Body of pancreas (tissue), 4 donors: ENCODE data around the gene ART1. TPM values are rescaled to one million over a fixed set of nuclear protein-coding genes. Genes with fewer than 3 reads are reported as not detected.

Experiments
- ATAC-seq: fragments of 150-250 bp; one replicate; pipeline ENCODE4 v1.9.1; 2016
- DNase-seq, 4 donors: peaks; one replicate each; pipeline ENCODE4 v3.0.0-alpha.2; 2019
- H3K27ac ChIP-seq, 4 donors: fragments of 200-600 bp; sonication (generic); 1 replicate in 3 of 4; 2 replicates in 1 of 4; pipeline versions ENCODE4 v1.5.1 to v1.6.1; 2016 to 2019; ENCODE audit warnings: mild to moderate bottlenecking in 1 of 4, mixed read lengths in 1 of 4, moderate library complexity in 1 of 4
- H3K27me3 ChIP-seq, 2 donors: fragments of 200-600 bp; sonication (generic); one replicate each; pipeline ENCODE4 v1.6.0; 2016; ENCODE audit warnings: mild to moderate bottlenecking in 1 of 2
- H3K36me3 ChIP-seq, 2 donors: fragments of 200-600 bp; sonication (generic); replicated peaks in 1 of 2; 2 replicates each; pipeline ENCODE4 v1.5.1; 2016; ENCODE audit warnings: low read depth in 2 of 2; ENCODE audit not compliant: insufficient read depth in 1 of 2
- H3K4me1 ChIP-seq: fragments of 200-600 bp; sonication (generic); one replicate; pipeline ENCODE4 v1.6.0; 2016
- H3K4me3 ChIP-seq, 2 donors: fragments of 200-600 bp; sonication (generic); 1 replicate in 1 of 2; 2 replicates in 1 of 2; pipeline ENCODE4 v1.5.1; 2016 to 2019
- H3K9me3 ChIP-seq, 3 donors: fragments of 200-600 bp; sonication (generic); 1 replicate in 2 of 3; 2 replicates in 1 of 3; pipeline ENCODE4 v1.5.1; 2016
- POLR2A ChIP-seq, 3 donors: fragments of 450-650 bp; IDR thresholded peaks; one replicate each; pipeline ENCODE4 v1.6.1; 2016; ENCODE audit warnings: antibody characterized with exemption in 3 of 3, mild to moderate bottlenecking in 2 of 3
- WGBS, 2 donors: methylation state at CpG; one replicate each; pipeline ENCODE4 v1.1.5; 2017; 5-methylcytosine and 5-hydroxymethylcytosine counted together
- intact Hi-C: fragments of 100-400 bp; cut with DNase I; formaldehyde crosslinking; loops from one replicate; pipeline ENCODE4 v1.15.1; 2023
- total RNA-seq, 2 donors: library from RNA; depleted of rRNA; stranded (reverse); fragments of >200 nt; gene quantifications; one replicate each; pipeline ENCODE4 v1.1.0, GENCODE V29; 2016
- TF ChIP-seq, protein P1 (sequence below), 7 experiments: fragments of 450-650 bp in 4 of 7; fragments of 200-600 bp in 3 of 7; sonication (generic) in 3 of 7; IDR thresholded peaks; one replicate each; pipeline ENCODE4 v1.5.1; 2016 to 2019; ENCODE audit warnings: antibody characterized with exemption in 7 of 7

The ART1 gene
- total RNA-seq, 2 donors from 2014 or later, result not detected

- no peaks in the 10 kb centered on the region for H3K9me3 ChIP-seq
- H3K27ac ChIP-seq, result no peak overlapping the region
- H3K27me3 ChIP-seq, result no peaks in the 10 kb centered on the region
- DNase-seq (no peak), ATAC-seq (no peak)
- intact Hi-C loops, result no loop called here
- no peak for TF ChIP-seq POLR2A (IDR thresholded peaks at IDR 0.05)
- TF ChIP-seq, protein P1, sequence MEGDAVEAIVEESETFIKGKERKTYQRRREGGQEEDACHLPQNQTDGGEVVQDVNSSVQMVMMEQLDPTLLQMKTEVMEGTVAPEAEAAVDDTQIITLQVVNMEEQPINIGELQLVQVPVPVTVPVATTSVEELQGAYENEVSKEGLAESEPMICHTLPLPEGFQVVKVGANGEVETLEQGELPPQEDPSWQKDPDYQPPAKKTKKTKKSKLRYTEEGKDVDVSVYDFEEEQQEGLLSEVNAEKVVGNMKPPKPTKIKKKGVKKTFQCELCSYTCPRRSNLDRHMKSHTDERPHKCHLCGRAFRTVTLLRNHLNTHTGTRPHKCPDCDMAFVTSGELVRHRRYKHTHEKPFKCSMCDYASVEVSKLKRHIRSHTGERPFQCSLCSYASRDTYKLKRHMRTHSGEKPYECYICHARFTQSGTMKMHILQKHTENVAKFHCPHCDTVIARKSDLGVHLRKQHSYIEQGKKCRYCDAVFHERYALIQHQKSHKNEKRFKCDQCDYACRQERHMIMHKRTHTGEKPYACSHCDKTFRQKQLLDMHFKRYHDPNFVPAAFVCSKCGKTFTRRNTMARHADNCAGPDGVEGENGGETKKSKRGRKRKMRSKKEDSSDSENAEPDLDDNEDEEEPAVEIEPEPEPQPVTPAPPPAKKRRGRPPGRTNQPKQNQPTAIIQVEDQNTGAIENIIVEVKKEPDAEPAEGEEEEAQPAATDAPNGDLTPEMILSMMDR (IDR thresholded peaks at IDR 0.05), result no peak
- no peaks in the 10 kb centered on the region for H3K4me1 ChIP-seq
- H3K36me3 ChIP-seq, result peaks cover 11 to 34% of the 10 kb centered on the region in 2 donors
- 100% methylated on average over 1 of the region's 1 CpG for WGBS, 2 donors
- no peak overlapping the region for H3K4me3 ChIP-seq
Observed at GRCh38 chr11:3674189-3674588, 29.3 kb downstream of the ART1 start.

DNA sequence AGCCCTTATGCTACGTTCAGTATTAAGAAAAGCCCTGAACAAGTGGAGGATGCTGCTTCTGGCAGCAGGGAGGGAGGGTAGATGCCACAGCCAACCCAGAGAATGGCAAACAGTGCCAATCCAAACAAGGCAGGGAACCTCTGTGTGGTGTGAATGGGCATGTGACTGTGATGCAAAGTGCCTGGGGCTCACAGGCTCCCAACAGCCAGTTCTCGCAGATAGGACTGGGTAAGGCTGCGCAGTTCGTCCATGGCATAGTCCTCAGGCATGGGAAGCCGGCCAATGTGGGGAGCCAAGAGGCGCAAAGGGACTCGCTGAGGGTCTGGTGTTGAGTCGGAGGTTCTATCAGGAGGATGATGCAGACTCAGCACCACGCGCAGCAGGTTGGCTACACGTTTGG lies 31.0 kb downstream of the ART1 start:
- Histone ChIP-seq H3K36me3 (peaks cover 15 to 44% of the 10 kb centered on the region in 2 donors), H3K4me3 (no peak overlapping the region), H3K9me3 (no peaks in the 10 kb centered on the region), H3K27me3 (no peaks in the 10 kb centered on the region), H3K27ac (no peak overlapping the region), H3K4me1 (no peaks in the 10 kb centered on the region)
- no peak for DNase-seq
- no peak for ATAC-seq
- TF ChIP-seq POLR2A (IDR thresholded peaks at IDR 0.05), result no peak
- TF ChIP-seq, protein P1 (IDR thresholded peaks at IDR 0.05), result no peak
- WGBS, 2 donors, result 95 to 97% methylated on average over 11 of the region's 11 CpGs
- intact Hi-C loops, result no loop called here

GRCh38 chr11:3679077-3679476 lies 34.1 kb downstream of the ART1 start:
- Histone ChIP-seq H3K4me1 (no peaks in the 10 kb centered on the region), H3K4me3 (no peak overlapping the region), H3K36me3 (peaks cover 15 to 61% of the 10 kb centered on the region in 2 donors), H3K27me3 (no peaks in the 10 kb centered on the region), H3K27ac (no peak overlapping the region), H3K9me3 (no peaks in the 10 kb centered on the region)
- DNase-seq (no peak), ATAC-seq (no peak)
- TF ChIP-seq, protein P1 (IDR thresholded peaks at IDR 0.05), result no peak
- TF ChIP-seq POLR2A (IDR thresholded peaks at IDR 0.05), result no peak
- intact Hi-C loops, result no loop called here
- WGBS, 2 donors, result 92 to 97% methylated on average over 3 of the region's 3 CpGs

- DNase-seq, result no peak
- Histone ChIP-seq H3K4me1 (no peaks in the 10 kb centered on the region), H3K27ac (no peak overlapping the region), H3K36me3 (peaks cover 4 to 47% of the 10 kb centered on the region in 2 donors), H3K27me3 (no peaks in the 10 kb centered on the region), H3K4me3 (no peak overlapping the region), H3K9me3 (no peaks in the 10 kb centered on the region)
- TF ChIP-seq POLR2A (IDR thresholded peaks at IDR 0.05), result no peak
- TF ChIP-seq, protein P1 (IDR thresholded peaks at IDR 0.05), result no peak
- ATAC-seq, result no peak
- 97 to 99% methylated on average over 9 of the region's 9 CpGs for WGBS, 2 donors
- intact Hi-C loops, result no loop called here
Observed at GRCh38 chr11:3683039-3683438, 38.1 kb downstream of the ART1 start.

GRCh38 chr11:3684129-3684818 lies 39.3 kb downstream of the ART1 start:
- no peaks in the 10 kb centered on the region for H3K9me3 ChIP-seq
- H3K4me1 ChIP-seq, result no peaks in the 10 kb centered on the region
- no peak for DNase-seq
- H3K27me3 ChIP-seq, result no peaks in the 10 kb centered on the region
- ATAC-seq, result no peak
- no peak overlapping the region for H3K4me3 ChIP-seq
- TF ChIP-seq, protein P1 (IDR thresholded peaks at IDR 0.05), result no peak
- no peak for TF ChIP-seq POLR2A (IDR thresholded peaks at IDR 0.05)
- no peak overlapping the region for H3K27ac ChIP-seq
- H3K36me3 ChIP-seq, result peaks cover 4 to 40% of the 10 kb centered on the region in 2 donors
- WGBS, 2 donors, result 89 to 98% methylated on average over 12 of the region's 12 CpGs
- intact Hi-C loops, result no loop called here
